ENCODE results near the gene MAPRE2. TPM values are rescaled to one million over a fixed set of nuclear protein-coding genes. Genes with fewer than 3 reads are reported as not detected.
"Not testable (repeated sequence)": the region's sequence is repeated elsewhere in the genome, so short reads cannot be mapped to it uniquely, and the experiment has no call there.

MAPRE2 gene
- total and polyA plus RNA-seq, 2 experiments from 2014 or later: 11.2 to 16.1 TPM

- H3K27ac ChIP-seq: no peak overlapping the region
Observed at GRCh38 chr18:35106013-35106844, 65.0 kb downstream of the MAPRE2 start.

GRCh38 chr18:35106845-35107148 is 65.6 kb downstream of the MAPRE2 start:
- no peaks in the 10 kb centered on the region for H3K79me2 ChIP-seq (ENCODE audit: insufficient read depth)

More at GRCh38 chr18:35106013-35106844, 65.0 kb downstream of the MAPRE2 start:
- Histone ChIP-seq H3K79me2 (ENCODE audit: insufficient read depth) (no peaks in the 10 kb centered on the region), H3K9me2 (ENCODE audit: insufficient read depth) (peaks cover 4% of the 10 kb centered on the region; the same call in 1 of the 2 replicates), H2AFZ (no peak overlapping the region), H3K4me3 (no peak overlapping the region), H3F3A (ENCODE audit: insufficient read depth) (no peaks in the 10 kb centered on the region), H4K20me1 (ENCODE audit: insufficient read depth) (no peaks in the 10 kb centered on the region), H3K9ac (no peak overlapping the region), H3K4me2 (ENCODE audit: unreplicated experiment) (no peak overlapping the region), H3K9me3 (ENCODE audit: low read depth) (no peaks in the 10 kb centered on the region), H3K36me3 (ENCODE audit: low read depth) (no peaks in the 10 kb centered on the region), H3K27me3 (replicated peaks; ENCODE audit: insufficient read depth) (no peaks in the 10 kb centered on the region), H3K4me1 (ENCODE audit: insufficient read depth) (no peaks in the 10 kb centered on the region)
- in situ Hi-C loops (cut with MboI): no loop called here
- DNase-seq: no peak
- WGBS, 2 experiments (ENCODE audit: low coverage in 1 of 2, low lambda C conversion rate in 2 of 2, missing lambda C conversion rate in 2 of 2): 83 to 87% methylated on average over 4 of the region's 4 CpGs
- no peak for TF ChIP-seq EZH2 (IDR thresholded peaks at IDR 0.05; ENCODE audit: insufficient read depth, poor library complexity, severe bottlenecking)
- no peak for TF ChIP-seq EZH2phosphoT487 (IDR thresholded peaks at IDR 0.05; ENCODE audit: insufficient read depth, low read depth)

GRCh38 chr18:35107216-35107615 is 66.0 kb downstream of the MAPRE2 start:
- Histone ChIP-seq H3K27ac (no peak overlapping the region), H3K79me2 (ENCODE audit: insufficient read depth) (no peaks in the 10 kb centered on the region), H3K4me3 (no peak overlapping the region), H3K4me2 (ENCODE audit: unreplicated experiment) (no peak overlapping the region), H4K20me1 (ENCODE audit: insufficient read depth) (no peaks in the 10 kb centered on the region), H2AFZ (no peak overlapping the region), H3K9me3 (ENCODE audit: low read depth) (no peaks in the 10 kb centered on the region), H3K27me3 (replicated peaks; ENCODE audit: insufficient read depth) (no peaks in the 10 kb centered on the region), H3F3A (ENCODE audit: insufficient read depth) (no peaks in the 10 kb centered on the region), H3K4me1 (ENCODE audit: insufficient read depth) (no peaks in the 10 kb centered on the region), H3K9me2 (ENCODE audit: insufficient read depth) (peaks cover 4% of the 10 kb centered on the region; the same call in 1 of the 2 replicates), H3K36me3 (ENCODE audit: low read depth) (no peaks in the 10 kb centered on the region), H3K9ac (no peak overlapping the region)
- TF ChIP-seq EZH2 (IDR thresholded peaks at IDR 0.05; ENCODE audit: insufficient read depth, poor library complexity, severe bottlenecking) (no peak), EZH2phosphoT487 (IDR thresholded peaks at IDR 0.05; ENCODE audit: insufficient read depth, low read depth) (no peak)
- no peak for DNase-seq
- in situ Hi-C loops (cut with MboI): no loop called here

More at GRCh38 chr18:35106845-35107148, 65.6 kb downstream of the MAPRE2 start:
- peaks cover 4% of the 10 kb centered on the region; the same call in 1 of the 2 replicates for H3K9me2 ChIP-seq (ENCODE audit: insufficient read depth)
- in situ Hi-C loops (cut with MboI): no loop called here
- no peak for DNase-seq
- TF ChIP-seq EZH2 (IDR thresholded peaks at IDR 0.05; ENCODE audit: insufficient read depth, poor library complexity, severe bottlenecking): no peak
- H3F3A ChIP-seq (ENCODE audit: insufficient read depth): no peaks in the 10 kb centered on the region
- H4K20me1 ChIP-seq (ENCODE audit: insufficient read depth): no peaks in the 10 kb centered on the region
- H3K9me3 ChIP-seq (ENCODE audit: low read depth): no peaks in the 10 kb centered on the region
- 39 to 46% methylated on average over 2 of the region's 2 CpGs for whole genome bisulfite sequencing, 2 experiments (ENCODE audit: low coverage in 1 of 2, low lambda C conversion rate in 2 of 2, missing lambda C conversion rate in 2 of 2)
- H3K9ac ChIP-seq: no peak overlapping the region
- H3K4me2 ChIP-seq (ENCODE audit: unreplicated experiment): no peak overlapping the region
- no peaks in the 10 kb centered on the region for H3K27me3 ChIP-seq (replicated peaks; ENCODE audit: insufficient read depth)
- no peaks in the 10 kb centered on the region for H3K4me1 ChIP-seq (ENCODE audit: insufficient read depth)
- no peak overlapping the region for H2AFZ ChIP-seq
- H3K4me3 ChIP-seq: no peak overlapping the region
- H3K27ac ChIP-seq: no peak overlapping the region
- H3K36me3 ChIP-seq (ENCODE audit: low read depth): no peaks in the 10 kb centered on the region

- H3K27ac ChIP-seq; in situ Hi-C loops (cut with MboI); H3K9ac ChIP-seq; H3K36me3 ChIP-seq (ENCODE audit: low read depth); H4K20me1 ChIP-seq (ENCODE audit: insufficient read depth); H3K9me2 ChIP-seq (ENCODE audit: insufficient read depth); H2AFZ ChIP-seq; H3K9me3 ChIP-seq (ENCODE audit: low read depth); H3K4me2 ChIP-seq (ENCODE audit: unreplicated experiment); H3K4me3 ChIP-seq; H3K27me3 ChIP-seq (replicated peaks; ENCODE audit: insufficient read depth); DNase-seq; H3K4me1 ChIP-seq (ENCODE audit: insufficient read depth); H3K79me2 ChIP-seq (ENCODE audit: insufficient read depth); H3F3A ChIP-seq (ENCODE audit: insufficient read depth): not testable (repeated sequence)
- WGBS, 2 experiments (ENCODE audit: low coverage in 1 of 2, low lambda C conversion rate in 2 of 2, missing lambda C conversion rate in 2 of 2): 91 to 93% methylated on average over 1 of the region's 1 CpG
Observed at GRCh38 chr18:35108088-35108487, 66.9 kb downstream of the MAPRE2 start.

GRCh38 chr18:35110059-35110458 is 68.8 kb downstream of the MAPRE2 start:
- TF ChIP-seq EZH2 (IDR thresholded peaks at IDR 0.05; ENCODE audit: insufficient read depth, poor library complexity, severe bottlenecking) (no peak), EZH2phosphoT487 (IDR thresholded peaks at IDR 0.05; ENCODE audit: insufficient read depth, low read depth) (no peak)
- WGBS, 2 experiments (ENCODE audit: low coverage in 1 of 2, low lambda C conversion rate in 2 of 2, missing lambda C conversion rate in 2 of 2): 70 to 71% methylated on average over 3 of the region's 3 CpGs

More at GRCh38 chr18:35110059-35110458, 68.8 kb downstream of the MAPRE2 start:
- no peaks in the 10 kb centered on the region for H3K9me2 ChIP-seq (ENCODE audit: insufficient read depth)
- H3K4me1 ChIP-seq (ENCODE audit: insufficient read depth): no peaks in the 10 kb centered on the region
- no peak overlapping the region for H3K4me2 ChIP-seq (ENCODE audit: unreplicated experiment)
- H3K4me3 ChIP-seq: no peak overlapping the region
- H3K79me2 ChIP-seq (ENCODE audit: insufficient read depth): no peaks in the 10 kb centered on the region
- no peaks in the 10 kb centered on the region for H4K20me1 ChIP-seq (ENCODE audit: insufficient read depth)
- no peaks in the 10 kb centered on the region for H3K36me3 ChIP-seq (ENCODE audit: low read depth)
- H2AFZ ChIP-seq: no peak overlapping the region
- H3F3A ChIP-seq (ENCODE audit: insufficient read depth): no peaks in the 10 kb centered on the region
- in situ Hi-C loops (cut with MboI): no loop called here
- H3K9me3 ChIP-seq (ENCODE audit: low read depth): no peaks in the 10 kb centered on the region
- no peaks in the 10 kb centered on the region for H3K27me3 ChIP-seq (replicated peaks; ENCODE audit: insufficient read depth)
- H3K27ac ChIP-seq: no peak overlapping the region
- DNase-seq: no peak
- H3K9ac ChIP-seq: no peak overlapping the region
